Stimulated activated CD4-positive, alpha-beta T cell treated with anti-CD3 and anti-CD28 coated beads, TNF-alpha, amount 100 ng/mL, for 24 hours (primary cell): ENCODE data around the gene CLPSL2.

Experiments used
- DNase-seq, 3 experiments: peaks; one replicate each; pipeline ENCODE4 v3.0.0-alpha.2; 2020; ENCODE audit warnings: low read depth in 3 of 3

The CLPSL2 gene

DNA sequence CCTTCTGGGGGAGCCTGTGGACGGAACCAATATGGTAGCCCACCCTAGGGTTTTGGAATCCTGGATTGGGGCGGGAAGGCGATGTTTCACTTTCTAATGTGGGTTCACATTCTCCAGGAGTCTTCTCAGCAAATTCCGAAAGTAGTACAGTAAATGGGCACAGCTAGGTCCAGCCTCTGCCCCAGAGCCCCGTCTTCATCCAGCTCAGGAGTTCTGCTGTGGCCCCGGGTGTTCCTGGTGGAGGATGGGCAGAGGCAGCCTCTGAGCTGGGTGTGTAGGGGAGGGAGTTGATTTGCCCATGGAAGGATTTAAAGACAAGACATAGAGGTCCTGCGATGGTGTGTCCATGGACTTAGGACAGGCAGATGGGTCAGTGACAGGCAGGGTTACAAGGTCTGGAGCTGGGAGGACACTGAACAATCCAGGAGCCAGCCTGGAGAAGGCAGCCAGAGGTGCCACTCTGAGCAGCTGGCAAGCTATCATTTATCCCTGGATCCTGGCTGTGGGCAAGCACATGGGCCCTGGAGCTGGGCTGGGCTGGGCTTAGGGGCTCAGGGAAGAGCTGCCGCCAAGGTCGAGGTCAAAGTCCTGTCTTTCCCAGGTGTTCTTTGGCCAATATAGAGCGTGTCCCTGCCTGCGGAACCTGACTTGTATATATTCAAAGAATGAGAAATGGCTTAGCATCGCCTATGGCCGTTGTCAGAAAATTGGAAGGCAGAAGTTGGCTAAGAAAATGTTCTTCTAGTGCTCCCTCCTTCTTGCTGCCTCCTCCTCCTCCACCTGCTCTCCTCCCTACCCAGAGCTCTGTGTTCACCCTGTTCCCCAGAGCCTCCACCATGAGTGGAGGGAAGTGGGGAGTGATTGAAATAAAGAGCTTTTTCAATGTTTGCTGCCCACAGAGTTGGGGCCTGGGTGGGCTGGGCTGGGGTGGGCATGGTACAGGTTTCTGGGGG lies 11.1 kb downstream of the CLPSL2 start:
- DNase-seq, result no peak

DNA sequence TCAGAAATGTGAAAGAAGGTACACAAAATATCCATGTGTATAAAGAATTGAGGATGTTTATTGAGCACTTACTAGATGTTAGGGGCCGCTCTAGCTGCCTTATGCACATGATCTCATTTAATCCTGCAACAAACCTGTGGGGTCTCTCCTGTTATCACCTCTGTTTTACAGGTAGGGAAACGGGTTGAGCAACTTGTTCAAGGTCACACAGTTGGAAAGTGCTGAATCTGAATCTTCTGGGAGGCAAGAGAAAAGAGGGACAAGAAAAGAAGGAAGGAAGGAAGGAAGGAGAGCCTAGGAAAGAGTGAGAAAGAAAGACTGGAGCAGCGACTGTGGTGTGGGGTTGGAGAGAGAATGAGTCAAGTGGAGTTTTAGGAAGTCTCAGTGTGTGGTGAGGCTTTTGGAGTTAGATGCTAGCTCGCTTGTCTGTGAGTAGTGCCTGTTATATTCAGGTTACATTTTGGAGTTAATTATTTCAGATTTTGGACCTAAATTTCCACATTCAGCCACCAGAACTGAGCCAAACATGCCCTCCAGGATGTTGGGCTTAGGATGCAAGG lies 12.1 kb downstream of the CLPSL2 start:
- no peak for DNase-seq

- no peak for DNase-seq
Measured at GRCh38 chr6:35790683-35791082, 14.3 kb downstream of the CLPSL2 start.

DNA sequence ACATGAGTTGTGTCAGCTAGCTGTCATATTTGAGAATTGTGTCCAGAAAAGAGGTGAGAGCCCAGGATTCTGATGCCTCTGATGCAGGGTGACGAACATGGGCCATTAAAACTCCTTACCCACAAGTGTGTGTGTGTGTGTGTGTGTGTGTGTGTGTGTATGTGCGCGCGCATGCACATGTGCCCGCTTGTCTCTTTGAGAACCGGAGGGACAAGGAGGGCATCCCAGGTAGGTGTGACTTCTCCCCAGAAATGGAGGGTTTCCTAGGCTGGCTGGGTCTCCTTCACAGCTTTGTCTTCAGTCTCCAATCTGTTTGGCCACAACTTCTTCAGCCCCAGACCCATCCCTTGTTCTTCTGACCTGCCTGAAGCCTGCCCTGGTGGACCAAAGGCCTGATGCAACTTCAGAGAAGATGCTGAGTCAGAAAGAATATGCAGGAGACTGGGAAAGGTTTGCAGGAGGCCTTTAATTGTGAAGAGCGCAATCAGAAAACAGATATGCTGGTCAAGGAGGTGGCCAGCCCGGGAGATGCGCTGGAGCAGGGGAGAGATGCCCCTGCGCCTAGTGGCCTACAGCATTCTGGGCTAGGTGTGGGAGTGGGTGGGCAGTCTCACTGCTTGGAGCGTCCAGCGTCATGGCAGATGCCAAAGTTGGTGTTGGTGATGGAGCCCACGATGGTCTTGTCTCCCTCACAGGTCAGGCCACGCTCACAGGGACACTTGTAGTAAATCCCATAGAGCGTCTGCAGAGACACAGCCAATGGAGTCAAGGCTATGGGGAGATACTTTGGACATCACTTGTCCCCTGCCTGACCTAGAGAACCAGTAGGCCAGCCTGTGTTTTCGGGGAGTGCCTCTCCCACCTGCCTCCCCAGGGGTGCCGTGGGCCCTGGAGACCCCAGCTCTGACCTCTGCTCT lies 18.4 kb downstream of the CLPSL2 start:
- no peak for DNase-seq

GRCh38 chr6:35795453-35796071 lies 19.2 kb downstream of the CLPSL2 start:
- DNase-seq, result no peak

DNA sequence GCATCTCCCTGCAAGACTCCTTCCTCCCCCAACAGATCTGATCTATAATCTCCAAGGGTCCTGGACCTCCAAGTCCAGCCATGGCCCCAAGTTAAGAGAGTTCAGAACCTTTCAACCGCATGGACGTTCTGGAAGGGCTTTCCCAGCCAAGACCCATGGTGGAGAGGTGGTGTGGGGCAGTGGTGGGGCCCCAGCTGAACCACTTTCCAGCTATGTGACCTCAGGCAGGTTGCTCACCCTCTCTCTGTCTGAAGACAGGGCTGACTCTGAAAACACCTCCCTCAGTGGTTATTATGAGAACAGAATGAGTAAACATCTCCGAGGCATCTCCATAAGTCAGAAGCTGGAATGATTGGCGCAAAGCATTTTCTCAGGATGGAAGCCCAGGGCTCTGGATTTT lies 19.8 kb downstream of the CLPSL2 start:
- no peak for DNase-seq

- DNase-seq, result no peak
Measured at GRCh38 chr6:35797837-35798526, 21.6 kb downstream of the CLPSL2 start.

GRCh38 chr6:35798706-35799105 lies 22.3 kb downstream of the CLPSL2 start:
- no peak for DNase-seq

DNA sequence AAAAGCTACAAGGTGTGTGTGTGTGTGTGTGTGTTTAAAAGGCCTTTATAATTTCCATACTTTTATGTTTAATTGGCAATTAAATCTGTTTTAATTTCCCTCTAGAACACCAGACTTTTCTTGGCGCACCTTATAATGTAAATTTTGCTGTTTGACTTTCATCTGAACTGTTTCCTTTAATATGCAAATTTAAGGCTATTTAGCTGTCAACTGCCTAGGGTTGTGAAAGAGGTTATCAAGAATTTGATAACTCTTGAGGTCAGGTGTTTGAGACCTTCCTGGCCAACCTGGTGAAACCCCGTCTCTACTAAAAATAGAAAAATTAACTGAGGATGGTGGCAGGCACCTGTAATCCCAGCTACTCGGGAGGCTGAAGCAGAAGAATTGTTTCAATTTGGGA lies 24.8 kb downstream of the CLPSL2 start:
- DNase-seq, result no peak

DNA sequence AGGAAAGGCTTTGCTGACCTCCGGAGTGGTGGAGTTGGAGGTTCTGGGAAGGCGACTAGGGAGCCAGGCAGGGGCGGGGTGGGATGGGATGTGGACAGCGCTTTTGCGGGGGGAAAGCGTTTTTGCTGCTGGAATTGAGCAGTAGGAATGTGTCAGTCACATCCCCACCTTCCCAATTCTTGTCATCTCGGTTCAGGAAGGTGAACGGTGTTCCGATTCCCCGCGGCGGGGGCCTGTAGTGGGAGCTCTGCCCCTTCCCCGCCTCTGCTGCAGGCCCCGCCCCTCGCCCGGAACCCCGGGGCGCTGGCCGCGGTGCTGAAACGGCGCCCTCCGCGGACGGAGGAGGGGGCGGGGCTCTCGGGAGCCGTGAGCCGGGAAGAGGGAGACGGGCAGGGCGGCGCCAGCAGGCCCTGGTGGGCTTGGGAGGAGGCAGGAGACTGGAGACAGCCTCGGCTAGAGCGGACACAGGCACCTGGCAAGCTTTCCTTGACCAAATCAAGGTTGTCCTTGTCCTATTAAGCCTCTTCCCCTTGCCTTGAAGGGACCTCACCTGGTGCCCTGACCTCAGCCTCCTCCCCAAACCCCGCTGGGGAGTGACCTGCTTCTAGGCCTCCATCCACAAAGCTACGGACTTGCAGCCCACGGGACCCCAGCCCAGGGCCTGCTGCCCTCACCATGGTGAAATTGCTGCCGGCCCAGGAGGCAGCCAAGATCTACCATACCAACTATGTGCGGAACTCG lies 28.8 kb downstream of the CLPSL2 start, which contains the start of gene LHFPL5:
Gene LHFPL5 (plus strand): TSS at position 357 of the 741 bp plus-strand sequence. CDS start 319 bp downstream, at position 676.
- DNase-seq, result peak in 1 of 3 experiments; percentile 42

DNA sequence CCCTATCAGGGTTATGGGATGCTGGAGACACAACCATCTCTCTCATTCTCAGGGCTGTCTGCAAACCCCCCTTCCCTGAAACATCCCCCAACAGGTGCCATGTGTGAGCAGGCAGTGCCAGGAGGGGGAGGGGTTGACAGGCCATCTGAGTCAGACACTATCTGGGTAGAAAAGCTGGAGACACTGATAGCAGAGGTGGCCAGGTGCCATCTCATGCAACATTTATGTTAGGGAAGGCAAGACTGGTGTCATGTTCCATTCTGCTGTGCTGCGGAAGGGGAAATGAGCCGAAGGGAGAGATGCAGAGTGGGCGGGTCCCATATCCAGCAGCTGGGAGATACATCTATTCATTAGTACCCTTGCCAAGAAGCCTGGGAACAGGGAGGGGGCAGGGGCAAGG lies 32.3 kb downstream of the CLPSL2 start:
- DNase-seq, result no peak

DNA sequence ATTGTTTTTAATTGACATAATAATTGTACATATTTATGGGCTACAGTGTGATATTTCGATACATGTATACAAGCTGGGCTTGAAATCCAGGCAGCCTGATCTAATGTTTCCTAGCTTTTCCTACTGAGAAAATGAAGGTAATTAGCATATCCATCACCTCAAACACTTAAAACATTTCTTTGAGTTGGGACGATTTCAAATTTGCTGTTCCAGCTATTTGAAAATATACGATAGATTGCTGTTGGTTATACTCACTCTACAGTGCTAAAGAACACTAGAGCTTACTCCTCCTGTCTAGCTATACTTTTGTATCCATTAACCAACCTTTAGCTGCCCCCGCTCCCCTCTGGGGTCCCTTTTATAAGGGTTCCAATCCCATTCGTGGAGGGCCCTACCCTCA lies 33.4 kb downstream of the CLPSL2 start:
- no peak for DNase-seq

GRCh38 chr6:35810971-35811698 lies 34.7 kb downstream of the CLPSL2 start:
- no peak for DNase-seq

- DNase-seq, result no peak
Measured at GRCh38 chr6:35811699-35811995, 35.2 kb downstream of the CLPSL2 start.

DNA sequence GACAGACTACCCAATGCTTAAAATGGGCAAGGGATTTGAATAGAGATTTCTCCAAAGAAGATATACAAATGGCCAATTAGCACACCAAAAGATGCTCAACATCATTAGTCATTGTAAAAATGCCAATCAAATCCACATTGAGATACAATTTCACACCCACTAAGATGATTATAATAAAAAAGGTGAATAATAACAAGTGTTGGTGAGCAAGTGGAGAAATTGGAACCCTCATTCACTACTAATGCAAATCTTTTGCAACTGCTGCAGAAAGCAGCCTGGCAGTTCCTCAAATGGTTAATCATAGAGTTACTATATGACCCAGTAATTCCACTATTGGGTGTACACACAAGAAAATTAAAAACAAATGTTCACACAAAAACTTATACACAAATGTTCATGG lies 41.1 kb downstream of the CLPSL2 start:
- no peak for DNase-seq

- DNase-seq, result no peak
Measured at GRCh38 chr6:35823601-35824000, 47.2 kb downstream of the CLPSL2 start.

GRCh38 chr6:35824552-35825192 lies 48.3 kb downstream of the CLPSL2 start:
- no peak for DNase-seq
